Uterus (tissue), 4 donors: ENCODE results near the gene PLB1. TPM values are rescaled to one million over a fixed set of nuclear protein-coding genes. Genes with fewer than 3 reads are reported as not detected.

ENCODE experiments used
- DNase-seq, 2 donors: peaks; one replicate each; pipeline ENCODE4 v3.0.0-alpha.2; 2019 to 2020
- H3K27ac ChIP-seq, 2 donors: fragments of 200-600 bp; sonication (generic); 1 replicate in 1 of 2; 2 replicates in 1 of 2; pipeline ENCODE4 v1.5.1; 2016 to 2018
- H3K27me3 ChIP-seq, 2 donors: fragments of 200-600 bp; sonication (generic); one replicate each; pipeline ENCODE4 v1.5.1; 2018 to 2019; ENCODE audit warnings: control low read depth in 1 of 2
- H3K36me3 ChIP-seq, 2 donors: fragments of 200-600 bp; sonication (generic); one replicate each; pipeline ENCODE4 v1.5.1; 2019; ENCODE audit warnings: control low read depth in 1 of 2
- H3K4me1 ChIP-seq, 2 donors: fragments of 200-600 bp; sonication (generic); one replicate each; pipeline ENCODE4 v1.5.1; 2018 to 2019; ENCODE audit warnings: control low read depth in 1 of 2
- H3K4me3 ChIP-seq, 2 donors: fragments of 200-600 bp; sonication (generic); 1 replicate in 1 of 2; 2 replicates in 1 of 2; pipeline ENCODE4 v1.5.1; 2018 to 2019; ENCODE audit warnings: mild to moderate bottlenecking in 1 of 2
- H3K9me3 ChIP-seq, 2 donors: fragments of 200-600 bp; sonication (generic); one replicate each; pipeline ENCODE4 v1.5.1; 2019; ENCODE audit warnings: control low read depth in 1 of 2
- CTCF ChIP-seq, 4 experiments: fragments of 200-600 bp in 2 of 4; fragments of 450-650 bp in 2 of 4; sonication (generic) in 2 of 4; IDR thresholded peaks; one replicate each; pipeline ENCODE4 v1.5.1; 2016 to 2019; ENCODE audit warnings: antibody characterized with exemption in 4 of 4, mild to moderate bottlenecking in 2 of 4, moderate library complexity in 1 of 4
- POLR2A ChIP-seq, 2 donors: fragments of 450-650 bp; IDR thresholded peaks; one replicate each; pipeline ENCODE4 v1.6.1; 2016; ENCODE audit warnings: antibody characterized with exemption in 2 of 2, mild to moderate bottlenecking in 1 of 2, moderate library complexity in 1 of 2
- intact Hi-C: fragments of 100-400 bp; cut with DNase I; formaldehyde crosslinking; loops from one replicate; pipeline ENCODE4 v1.15.1; 2023; ENCODE audit warnings: low total_unique reads
- total RNA-seq, 4 donors: library from RNA; depleted of rRNA in 3 of 4; stranded (reverse); fragments of >200 nt in 3 of 4; gene quantifications; one replicate each; pipeline versions ENCODE4 v1.1.0 to v1.2.4, GENCODE V29; 2014 to 2023
- donor health status: DM: yes; HTN: yes; CAD: no.

PLB1 gene
- total RNA-seq, 4 donors from 2014 or later, result 2.9 to 12.4 (median 5.2) TPM

GRCh38 chr2:28666496-28667184 is 170.8 kb downstream of the PLB1 start:
- peak overlapping the region; percentile 89 to 92 for H3K27ac ChIP-seq
- no peaks in the 10 kb centered on the region for H3K36me3 ChIP-seq
- no peaks in the 10 kb centered on the region for H3K27me3 ChIP-seq
- peak; percentile 57 to 70 for DNase-seq
- intact Hi-C loops, result no loop called here
- TF ChIP-seq POLR2A (IDR thresholded peaks at IDR 0.05), result no peak
- no peak for TF ChIP-seq CTCF (IDR thresholded peaks at IDR 0.05)
- H3K4me1 ChIP-seq, result peaks cover 10 to 21% of the 10 kb centered on the region in 2 donors
- H3K9me3 ChIP-seq, result no peaks in the 10 kb centered on the region
- no peak overlapping the region for H3K4me3 ChIP-seq

GRCh38 chr2:28667261-28667660 is 171.4 kb downstream of the PLB1 start:
- Histone ChIP-seq H3K36me3 (no peaks in the 10 kb centered on the region), H3K9me3 (no peaks in the 10 kb centered on the region), H3K4me3 (no peak overlapping the region), H3K27me3 (no peaks in the 10 kb centered on the region), H3K4me1 (peaks cover 8 to 21% of the 10 kb centered on the region in 2 donors), H3K27ac (no peak overlapping the region)
- intact Hi-C loops, result no loop called here
- DNase-seq, result no peak
- no peak for TF ChIP-seq POLR2A (IDR thresholded peaks at IDR 0.05)
- TF ChIP-seq CTCF (IDR thresholded peaks at IDR 0.05), result no peak

GRCh38 chr2:28668106-28668814 is 172.4 kb downstream of the PLB1 start:
- Histone ChIP-seq H3K27ac (no peak overlapping the region), H3K36me3 (no peaks in the 10 kb centered on the region), H3K4me1 (peaks cover 8 to 14% of the 10 kb centered on the region in 2 donors), H3K4me3 (no peak overlapping the region), H3K27me3 (no peaks in the 10 kb centered on the region), H3K9me3 (no peaks in the 10 kb centered on the region)
- intact Hi-C loops, result no loop called here
- no peak for TF ChIP-seq CTCF (IDR thresholded peaks at IDR 0.05)
- no peak for TF ChIP-seq POLR2A (IDR thresholded peaks at IDR 0.05)
- DNase-seq, result no peak

GRCh38 chr2:28668880-28669279 is 173.0 kb downstream of the PLB1 start:
- intact Hi-C loops, result no loop called here
- TF ChIP-seq CTCF (IDR thresholded peaks at IDR 0.05), result no peak
- no peak for TF ChIP-seq POLR2A (IDR thresholded peaks at IDR 0.05)
- Histone ChIP-seq H3K36me3 (no peaks in the 10 kb centered on the region), H3K4me3 (no peak overlapping the region), H3K9me3 (no peaks in the 10 kb centered on the region), H3K27me3 (no peaks in the 10 kb centered on the region), H3K27ac (no peak overlapping the region), H3K4me1 (peaks cover 5 to 14% of the 10 kb centered on the region in 2 donors)
- no peak for DNase-seq

- Histone ChIP-seq H3K36me3 (no peaks in the 10 kb centered on the region), H3K4me3 (no peak overlapping the region), H3K27me3 (no peaks in the 10 kb centered on the region), H3K9me3 (no peaks in the 10 kb centered on the region), H3K27ac (peak overlapping the region; percentile 6 to 30), H3K4me1 (no peaks in the 10 kb centered on the region)
- intact Hi-C loops, result no loop called here
- no peak for DNase-seq
- TF ChIP-seq POLR2A (IDR thresholded peaks at IDR 0.05), result no peak
- no peak for TF ChIP-seq CTCF (IDR thresholded peaks at IDR 0.05)
Observed at GRCh38 chr2:28670856-28671255, 175.0 kb downstream of the PLB1 start.
